ENCODE measurements around the gene SSC5D.

The SSC5D gene

DNA sequence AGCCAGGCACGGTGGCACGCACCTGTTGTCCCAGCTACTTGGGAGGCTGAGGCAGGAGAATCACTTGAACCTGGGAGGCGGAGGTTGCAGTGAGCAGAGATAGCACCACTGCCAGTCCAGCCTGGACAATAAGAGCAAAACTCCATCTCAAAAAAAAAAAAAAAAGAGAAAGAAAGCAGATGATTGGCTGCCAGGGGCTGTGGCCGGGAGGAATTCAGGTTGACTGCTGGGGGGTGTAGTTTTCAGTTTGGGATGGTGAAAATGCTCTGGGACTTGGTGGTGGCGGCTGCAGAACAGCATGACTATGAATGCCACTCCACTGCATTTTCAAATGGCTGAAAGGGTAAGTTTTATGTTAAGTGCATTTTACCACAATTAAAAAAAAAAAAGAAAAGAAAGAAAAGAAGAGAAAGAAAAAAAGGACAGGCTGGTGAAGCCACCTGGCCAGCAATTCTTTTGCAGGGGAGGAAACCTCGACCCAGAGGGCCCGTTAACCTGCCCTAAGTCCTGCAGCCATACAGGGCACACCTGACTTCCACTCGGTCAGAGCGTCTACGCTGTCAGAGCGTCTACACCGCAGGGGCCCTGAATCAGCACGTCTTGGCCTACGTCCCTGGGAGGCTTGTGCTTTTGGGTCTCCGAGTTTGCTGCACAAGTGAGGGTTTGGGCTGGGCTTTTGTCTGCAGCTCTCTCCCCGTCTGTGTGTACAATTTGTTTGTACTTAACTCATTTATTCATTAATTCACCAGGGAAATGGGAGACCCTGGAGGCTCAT, 30.4 kb upstream of the SSC5D start:
- no peak overlapping the region for H3K27ac ChIP-seq
- TF ChIP-seq ZFX (IDR thresholded peaks at IDR 0.05; ENCODE audit: borderline replicate concordance), result no peak

DNA sequence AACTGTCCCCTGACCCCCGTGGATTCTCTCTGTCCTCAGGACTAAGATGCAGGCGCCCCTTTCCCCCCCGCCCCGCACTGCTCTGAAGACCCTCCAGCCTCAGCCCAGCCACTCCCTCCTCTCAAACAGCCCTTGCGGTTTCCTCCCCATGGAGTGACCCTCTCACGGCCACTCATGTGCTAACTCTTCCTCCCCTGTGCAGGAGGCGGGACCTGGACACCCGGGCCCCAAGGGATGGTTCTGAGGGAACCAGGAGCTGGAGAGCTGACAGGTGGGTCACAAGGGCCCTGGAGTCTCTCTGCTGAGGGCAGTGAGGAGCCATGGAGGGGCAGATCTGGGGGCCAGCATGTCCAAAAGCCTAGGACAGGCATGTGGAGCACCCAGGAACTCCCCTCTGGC, 28.7 kb upstream of the SSC5D start:
- TF ChIP-seq, protein P1, sequence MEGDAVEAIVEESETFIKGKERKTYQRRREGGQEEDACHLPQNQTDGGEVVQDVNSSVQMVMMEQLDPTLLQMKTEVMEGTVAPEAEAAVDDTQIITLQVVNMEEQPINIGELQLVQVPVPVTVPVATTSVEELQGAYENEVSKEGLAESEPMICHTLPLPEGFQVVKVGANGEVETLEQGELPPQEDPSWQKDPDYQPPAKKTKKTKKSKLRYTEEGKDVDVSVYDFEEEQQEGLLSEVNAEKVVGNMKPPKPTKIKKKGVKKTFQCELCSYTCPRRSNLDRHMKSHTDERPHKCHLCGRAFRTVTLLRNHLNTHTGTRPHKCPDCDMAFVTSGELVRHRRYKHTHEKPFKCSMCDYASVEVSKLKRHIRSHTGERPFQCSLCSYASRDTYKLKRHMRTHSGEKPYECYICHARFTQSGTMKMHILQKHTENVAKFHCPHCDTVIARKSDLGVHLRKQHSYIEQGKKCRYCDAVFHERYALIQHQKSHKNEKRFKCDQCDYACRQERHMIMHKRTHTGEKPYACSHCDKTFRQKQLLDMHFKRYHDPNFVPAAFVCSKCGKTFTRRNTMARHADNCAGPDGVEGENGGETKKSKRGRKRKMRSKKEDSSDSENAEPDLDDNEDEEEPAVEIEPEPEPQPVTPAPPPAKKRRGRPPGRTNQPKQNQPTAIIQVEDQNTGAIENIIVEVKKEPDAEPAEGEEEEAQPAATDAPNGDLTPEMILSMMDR (IDR thresholded peaks at IDR 0.05), result no peak
- no peak for TF ChIP-seq ZFX (IDR thresholded peaks at IDR 0.05; ENCODE audit: borderline replicate concordance)
- peak overlapping the region; percentile 91 for H3K27ac ChIP-seq

DNA sequence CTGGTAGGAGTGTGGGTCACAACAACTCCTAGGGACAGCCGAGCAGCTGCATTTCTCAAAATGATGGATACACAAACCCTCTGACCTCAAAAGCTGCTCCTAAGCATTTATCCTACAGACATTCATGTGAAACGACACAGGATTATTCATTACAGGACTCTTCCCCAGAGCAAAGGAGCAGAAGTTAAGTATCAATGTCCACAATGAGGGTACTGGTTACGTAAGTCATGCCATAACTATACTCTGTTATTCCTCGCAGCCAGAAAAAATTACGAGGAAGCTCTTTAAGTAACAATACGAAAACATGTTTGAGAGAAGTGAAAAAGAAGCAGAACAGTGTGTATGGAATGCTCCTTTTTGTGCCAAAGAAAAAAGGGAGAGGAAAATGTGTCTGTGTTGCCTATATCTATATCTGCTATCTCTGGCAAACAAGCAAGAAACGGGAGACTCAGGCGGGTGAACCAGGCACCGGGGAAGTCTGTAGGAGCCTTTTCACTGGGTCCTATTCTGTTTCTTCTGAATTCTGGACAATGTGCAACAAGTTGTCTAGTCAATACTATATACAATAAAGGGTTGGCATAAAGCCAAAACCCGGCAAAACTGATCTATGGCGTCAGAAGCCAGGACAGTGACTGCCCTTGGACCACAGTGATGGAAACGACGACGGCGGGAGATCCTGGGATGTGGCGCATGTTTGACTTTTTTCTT, 28.1 kb upstream of the SSC5D start:
- TF ChIP-seq, protein P1 (IDR thresholded peaks at IDR 0.05), result no peak
- TF ChIP-seq ZFX (IDR thresholded peaks at IDR 0.05; ENCODE audit: borderline replicate concordance), result no peak
- peak overlapping the region; percentile 91 for H3K27ac ChIP-seq

DNA sequence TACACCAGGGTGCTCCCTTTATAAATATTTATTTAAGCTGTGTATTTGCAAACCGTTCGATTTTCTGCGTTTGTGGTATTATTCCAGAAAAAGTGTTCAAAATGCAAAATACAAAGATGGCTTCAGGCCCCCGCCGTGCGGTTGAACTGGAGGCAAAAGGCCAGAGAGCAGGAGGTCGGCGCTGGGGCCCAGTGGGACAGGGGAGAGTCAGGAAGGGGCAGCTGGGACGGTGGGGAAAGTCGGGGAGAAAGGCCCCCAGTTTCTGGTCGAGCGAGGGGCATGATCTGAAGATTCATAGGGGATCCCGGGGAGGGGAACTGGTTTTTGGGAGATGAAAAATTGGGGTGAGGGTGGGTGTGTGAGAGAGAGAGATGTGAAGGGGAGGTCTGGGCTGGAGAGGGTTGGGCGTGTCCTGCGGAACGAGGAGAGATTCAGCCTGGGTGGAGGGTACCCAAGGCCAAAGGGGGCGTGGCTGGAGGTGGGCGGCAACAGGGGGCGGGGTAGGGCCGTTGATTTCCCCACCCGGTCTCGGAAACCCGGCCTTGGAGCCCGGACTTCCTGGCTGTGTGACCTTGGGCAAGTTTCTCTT, 27.5 kb upstream of the SSC5D start:
- peak overlapping the region; percentile 91 for H3K27ac ChIP-seq
- TF ChIP-seq ZFX (IDR thresholded peaks at IDR 0.05; ENCODE audit: borderline replicate concordance), result no peak

DNA sequence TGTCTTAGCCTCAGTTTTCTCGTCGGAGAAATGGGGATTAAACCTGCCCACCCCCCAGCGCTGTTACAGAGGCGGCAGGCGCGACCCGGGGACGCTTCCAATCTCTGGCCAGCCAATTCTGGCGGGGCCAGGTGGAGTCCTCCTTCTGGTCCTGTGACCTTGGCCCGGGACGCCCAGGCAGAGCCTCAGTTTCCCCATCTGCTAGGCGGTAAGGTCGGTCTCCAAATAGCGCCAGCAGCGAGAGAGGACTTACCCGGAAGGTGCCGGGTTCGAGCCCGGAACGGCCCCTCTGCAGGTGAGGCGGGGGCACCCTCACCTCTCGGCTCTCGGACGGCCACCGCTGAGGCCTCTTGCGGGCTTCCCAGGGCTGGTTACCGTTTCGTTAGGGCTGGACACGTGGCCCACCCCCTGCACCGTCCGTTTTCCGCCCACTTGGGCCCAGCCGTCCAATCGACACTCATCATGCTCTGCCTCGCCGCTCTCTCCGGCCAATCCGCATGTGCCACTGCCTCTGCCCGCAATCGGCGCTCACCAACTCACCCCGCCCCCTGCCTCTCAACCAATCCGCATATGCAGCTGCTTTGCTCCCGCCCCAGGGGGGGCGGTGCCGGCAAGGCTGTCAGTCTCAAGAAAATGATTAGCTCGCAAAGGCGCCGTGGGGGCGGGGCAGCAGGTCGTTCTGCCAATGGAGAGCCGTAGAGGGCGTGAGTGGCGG, 26.8 kb upstream of the SSC5D start, which contains the start of gene ISOC2:
Gene ISOC2, minus strand, starts transcription at position 384 of the 715 bp plus-strand sequence. CDS start 5,156 bp downstream, outside the sequence.
- TF ChIP-seq ZFX (IDR thresholded peaks at IDR 0.05; ENCODE audit: borderline replicate concordance), result no peak
- TF ChIP-seq, protein P1 (IDR thresholded peaks at IDR 0.05), result no peak
- H3K27ac ChIP-seq, result peak within 1 kb of the TSS; percentile 91

DNA sequence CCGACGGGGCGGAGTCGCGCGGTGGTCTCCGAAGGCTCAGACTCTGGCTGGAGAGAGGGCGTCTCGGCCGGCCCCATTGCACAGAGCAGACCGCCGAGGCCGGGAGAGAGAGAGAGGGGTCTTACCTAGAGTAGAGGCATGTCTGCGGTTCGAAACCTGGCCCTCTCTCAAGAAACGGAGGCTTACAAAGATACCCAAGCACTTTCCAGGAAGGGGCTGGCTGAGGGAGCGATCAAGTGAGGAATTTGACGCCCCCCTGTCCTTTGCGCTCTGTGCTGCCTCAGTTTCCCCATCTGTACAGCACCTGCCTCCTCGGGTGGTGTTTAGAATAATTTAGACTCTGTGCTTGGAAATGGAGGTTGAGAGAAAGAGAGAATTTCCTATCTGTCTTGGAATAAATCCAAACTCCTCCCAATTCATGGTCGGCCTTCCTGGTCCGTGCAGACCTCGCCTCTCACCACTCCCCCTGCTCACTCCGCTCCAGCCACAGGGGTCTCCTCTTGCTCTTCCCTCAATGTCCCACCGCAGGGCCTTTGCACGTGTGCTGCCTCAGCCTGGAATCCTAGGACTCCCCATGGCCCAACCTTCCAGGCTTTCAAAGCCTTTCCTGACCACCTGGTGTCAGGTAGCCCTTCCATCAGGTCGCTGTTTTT, 26.1 kb upstream of the SSC5D start:
- H3K27ac ChIP-seq, result peak overlapping the region; percentile 91
- TF ChIP-seq, protein P1 (IDR thresholded peaks at IDR 0.05), result no peak
- TF ChIP-seq ZFX (IDR thresholded peaks at IDR 0.05; ENCODE audit: borderline replicate concordance), result no peak

DNA sequence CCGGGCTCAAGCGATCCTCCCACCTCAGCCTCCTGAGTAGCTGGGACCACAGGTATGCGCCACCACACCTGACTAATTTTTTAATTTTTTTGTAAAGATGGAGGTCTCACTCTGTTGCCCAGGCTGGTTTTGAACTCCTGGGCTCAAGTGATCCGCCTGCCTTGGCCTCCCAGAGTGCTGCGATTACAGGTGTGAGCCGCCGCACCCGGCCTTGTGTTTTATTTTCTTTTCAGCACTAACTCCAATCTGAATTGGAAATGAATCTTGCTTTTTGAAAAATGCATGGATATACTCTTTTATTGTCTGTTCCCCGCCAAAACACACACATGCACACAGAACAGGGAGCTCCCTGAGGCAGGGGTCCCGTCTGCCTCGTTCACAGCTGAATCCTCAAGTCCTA, 25.5 kb upstream of the SSC5D start:
- H3K27ac ChIP-seq, result peak overlapping the region; percentile 91
- TF ChIP-seq ZFX (IDR thresholded peaks at IDR 0.05; ENCODE audit: borderline replicate concordance), result no peak
- TF ChIP-seq, protein P1 (IDR thresholded peaks at IDR 0.05), result no peak

Measured in 22Rv1 (cell line).